A549 treated with Mapracorat at 1 μM for 4 hours (cell line): ENCODE results near the gene CHRNA1. TPM values are rescaled to one million over a fixed set of nuclear protein-coding genes. Genes with fewer than 3 reads are reported as not detected.

Experiments used
- total RNA-seq: library from RNA; stranded (reverse); fragments of 200-300 nt; extraction: Qiagen RNA extraction; gene quantifications from 5 replicates; pipeline ENCODE4 v1.2.3, GENCODE V29; 2022

CHRNA1 gene
- not detected in 5 replicates for total RNA-seq

GRCh38 chr2:174764280-174765255 lies at the start of gene CHRNA1:
TSS of gene CHRNA1 (minus strand) at chr2:174764472. CDS start at chr2:174764394, 78 bp downstream.

Other genes starting within 250 kb of the CHRNA1 start
- gene WIPF1, start 166.7 kb downstream of the CHRNA1 start, total RNA-seq = 17.3 to 25.2 TPM (median 23.4 TPM) in 5 replicates
- 17.3 to 20.8 TPM (median 18.9 TPM) in 5 replicates for gene CHN1, start 240.9 kb upstream of the CHRNA1 start, total RNA-seq